ENCODE data around the gene TM4SF1. TPM values are rescaled to one million over a fixed set of nuclear protein-coding genes. Genes with fewer than 3 reads are reported as not detected.

TM4SF1 gene
- total and polyA plus RNA-seq, 2 experiments from 2014 or later = 0.10 to 0.74 TPM

- no peak for TF ChIP-seq CREB1 (CRISPR knock-in tag; IDR thresholded peaks at IDR 0.05; ENCODE audit: low read depth)
Measured at GRCh38 chr3:149396476-149396875, 19.0 kb upstream of the TM4SF1 start (continued).

- H3K27ac ChIP-seq (ENCODE audit: low read depth) = no peak overlapping the region
- H3K27me3 Mint-ChIP-seq (ENCODE audit: insufficient read depth, low read depth, poor library complexity) = peaks cover 1% of the 10 kb centered on the region
- no peak overlapping the region for H2AFZ ChIP-seq
- H3K4me2 ChIP-seq = no peak overlapping the region
- H3K9me3 Mint-ChIP-seq = no peaks in the 10 kb centered on the region
- TF ChIP-seq EZH2phosphoT487 (IDR thresholded peaks at IDR 0.05; ENCODE audit: unreplicated experiment) (no peak), CREB1 (CRISPR knock-in tag; IDR thresholded peaks at IDR 0.05; ENCODE audit: low read depth) (no peak), ZNF462 (CRISPR knock-in tag; IDR thresholded peaks at IDR 0.05) (no peak), ZNF331 (CRISPR knock-in tag; IDR thresholded peaks at IDR 0.05; ENCODE audit: low read depth) (no peak), REST (IDR thresholded peaks at IDR 0.05; ENCODE audit: unreplicated experiment) (no peak), EZH2 (IDR thresholded peaks at IDR 0.05; ENCODE audit: low read depth, unreplicated experiment) (no peak), CTCF (conservative IDR thresholded peaks at IDR 0.05; ENCODE audit: low read depth in 2 of 2) (no peak), STAT1 (IDR thresholded peaks at IDR 0.05; ENCODE audit: unreplicated experiment) (no peak), JUNB (IDR thresholded peaks at IDR 0.05; ENCODE audit: unreplicated experiment) (no peak)
- TF ChIP-seq, protein P1, sequence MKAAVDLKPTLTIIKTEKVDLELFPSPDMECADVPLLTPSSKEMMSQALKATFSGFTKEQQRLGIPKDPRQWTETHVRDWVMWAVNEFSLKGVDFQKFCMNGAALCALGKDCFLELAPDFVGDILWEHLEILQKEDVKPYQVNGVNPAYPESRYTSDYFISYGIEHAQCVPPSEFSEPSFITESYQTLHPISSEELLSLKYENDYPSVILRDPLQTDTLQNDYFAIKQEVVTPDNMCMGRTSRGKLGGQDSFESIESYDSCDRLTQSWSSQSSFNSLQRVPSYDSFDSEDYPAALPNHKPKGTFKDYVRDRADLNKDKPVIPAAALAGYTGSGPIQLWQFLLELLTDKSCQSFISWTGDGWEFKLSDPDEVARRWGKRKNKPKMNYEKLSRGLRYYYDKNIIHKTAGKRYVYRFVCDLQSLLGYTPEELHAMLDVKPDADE (IDR thresholded peaks at IDR 0.05) = no peak
- H3K4me3 Mint-ChIP-seq = no peak overlapping the region
- H3K36me3 ChIP-seq (ENCODE audit: insufficient read depth) = no peaks in the 10 kb centered on the region
- no peaks in the 10 kb centered on the region for H3K27me3 ChIP-seq (ENCODE audit: insufficient read depth)
- no peaks in the 10 kb centered on the region for H3K36me3 Mint-ChIP-seq (ENCODE audit: low read depth)
- H3K9me2 ChIP-seq (ENCODE audit: insufficient read depth) = no peaks in the 10 kb centered on the region
- no peaks in the 10 kb centered on the region for H3K4me1 ChIP-seq (ENCODE audit: insufficient read depth)
- H4K20me1 ChIP-seq (replicated peaks; ENCODE audit: insufficient read depth) = no peaks in the 10 kb centered on the region
- H3K27ac Mint-ChIP-seq = no peak overlapping the region
- no peaks in the 10 kb centered on the region; the same call in 2 of the 3 replicates for H3K4me1 Mint-ChIP-seq
- no peaks in the 10 kb centered on the region for H3K79me2 ChIP-seq (replicated peaks; ENCODE audit: insufficient read depth)
- ATAC-seq (no peak), DNase-seq (ENCODE audit: low spot score) (no peak)
- no peaks in the 10 kb centered on the region for H3F3A ChIP-seq (replicated peaks; ENCODE audit: low read depth)
- no peak overlapping the region for H3K4me3 ChIP-seq
Measured at GRCh38 chr3:149395107-149396089, 17.9 kb upstream of the TM4SF1 start.
